IMR-90 (cell line): ENCODE results near the gene LMAN2. TPM values are rescaled to one million over a fixed set of nuclear protein-coding genes. Genes with fewer than 3 reads are reported as not detected.

Experiments used
- ATAC-seq: fragments of 200-7000 bp; cut with Tn5 transposase; 2 replicates; pipeline ENCODE4 v1.9.1; 2020; ENCODE audit warnings: low read depth, mild to moderate bottlenecking, moderate library complexity
- BruUV-seq: library from RNA; stranded (reverse); fragments of 400-500 nt; replicated peaks from 2 replicates; lab custom pipeline; 2021; lab: Mats Ljungman, UMichigan
- CTCF ChIA-PET: fragments of 300-600 bp; formaldehyde crosslinking; extraction: SDS; loops from one replicate; lab custom pipeline; 2021; ENCODE audit warnings: antibody characterized with exemption; lab: Yijun Ruan, JAX
- POLR2A ChIA-PET: fragments of 300-600 bp; sonication (Branson Sonifier 250); formaldehyde crosslinking; loops from one replicate; lab custom pipeline; 2022; ENCODE audit warnings: antibody characterized with exemption; ENCODE audit not compliant: unreplicated experiment; lab: Charles Lee
- DNase-seq: peaks from one replicate; pipeline ENCODE4 v3.0.0; 2013
- H2AFZ ChIP-seq: replicated peaks from 2 replicates; pipeline ENCODE3; 2013; ENCODE audit warnings: low read length, mild to moderate bottlenecking; ENCODE audit not compliant: poor library complexity
- H2AK5ac ChIP-seq: 2 replicates; pipeline ENCODE4 v1.6.1; 2013; ENCODE audit warnings: low read depth, low read length, inconsistent platforms
- H2AK9ac ChIP-seq: replicated peaks from 2 replicates; pipeline ENCODE3; 2013; ENCODE audit warnings: mild to moderate bottlenecking, low read depth, low read length, moderate library complexity; ENCODE audit not compliant: poor library complexity
- H2BK120ac ChIP-seq: 2 replicates; pipeline ENCODE4 v1.6.1; 2013; ENCODE audit warnings: low read depth, low read length, inconsistent platforms
- H2BK15ac ChIP-seq: 3 replicates; pipeline ENCODE4 v1.6.1; 2013; ENCODE audit warnings: low read depth, low read length, inconsistent platforms
- H2BK20ac ChIP-seq: 2 replicates; pipeline ENCODE4 v1.6.1; 2013; ENCODE audit warnings: low read depth, mild to moderate bottlenecking, inconsistent platforms, low read length, moderate library complexity
- H2BK5ac ChIP-seq: 2 replicates; pipeline ENCODE4 v1.6.1; 2013; ENCODE audit warnings: mild to moderate bottlenecking, low read depth, low read length, inconsistent platforms; ENCODE audit not compliant: poor library complexity, severe bottlenecking
- H3K14ac ChIP-seq: replicated peaks from 2 replicates; pipeline ENCODE4 v1.6.1; 2013; ENCODE audit warnings: low read depth, low read length, inconsistent platforms
- H3K18ac ChIP-seq: 2 replicates; pipeline ENCODE4 v1.6.1; 2013; ENCODE audit warnings: low read depth, low read length, control low read depth
- H3K23ac ChIP-seq: 2 replicates; pipeline ENCODE4 v1.6.1; 2013; ENCODE audit warnings: low read depth, low read length, inconsistent platforms
- H3K27ac ChIP-seq: 2 replicates; pipeline ENCODE4 v1.5.1; 2013; ENCODE audit warnings: mild to moderate bottlenecking, control low read depth, low read length; ENCODE audit not compliant: insufficient read depth
- H3K27me3 ChIP-seq: 2 replicates; pipeline ENCODE4 v1.6.1; 2013; ENCODE audit warnings: low read length; ENCODE audit not compliant: control insufficient read depth, insufficient read depth
- H3K36me3 ChIP-seq: 2 replicates; pipeline ENCODE4 v1.6.1; 2013; ENCODE audit warnings: low read length, mixed read lengths; ENCODE audit not compliant: control insufficient read depth, insufficient read depth
- H3K4ac ChIP-seq: 2 replicates; pipeline ENCODE4 v1.6.1; 2013; ENCODE audit warnings: low read depth, low read length, inconsistent platforms
- H3K4me1 ChIP-seq: 2 replicates; pipeline ENCODE4 v1.6.1; 2013; ENCODE audit warnings: low read length, mixed read lengths; ENCODE audit not compliant: control insufficient read depth, insufficient read depth
- H3K4me2 ChIP-seq: 2 replicates; pipeline ENCODE4 v1.6.1; 2013; ENCODE audit warnings: low read depth, mild to moderate bottlenecking, control low read depth, low read length, moderate library complexity
- H3K4me3 ChIP-seq: 2 replicates; pipeline ENCODE4 v1.5.1; 2013; ENCODE audit warnings: low read depth, mild to moderate bottlenecking, control low read depth, low read length, moderate library complexity; ENCODE audit not compliant: insufficient read depth
- H3K56ac ChIP-seq: 2 replicates; pipeline ENCODE4 v1.6.1; 2013; ENCODE audit warnings: low read length, inconsistent platforms; ENCODE audit not compliant: insufficient read depth; ENCODE audit errors: extremely low read depth
- H3K79me1 ChIP-seq, 2 experiments: 2 replicates each; pipeline ENCODE4 v1.6.1; 2013; ENCODE audit warnings: low read length in 2 of 2, inconsistent platforms in 1 of 2, low read depth in 1 of 2
- H3K9ac ChIP-seq: 2 replicates; pipeline ENCODE4 v1.6.1; 2013; ENCODE audit warnings: low read depth, low read length, control low read depth
- H3K9me1 ChIP-seq: 2 replicates; pipeline ENCODE4 v1.6.1; 2013; ENCODE audit warnings: low read length, inconsistent platforms; ENCODE audit not compliant: insufficient read depth
- H3K9me3 ChIP-seq: 2 replicates; pipeline ENCODE4 v1.6.1; 2013; ENCODE audit warnings: low read length; ENCODE audit not compliant: control insufficient read depth, insufficient read depth
- H4K20me1 ChIP-seq: 2 replicates; pipeline ENCODE4 v1.6.1; 2013; ENCODE audit warnings: low read length, inconsistent platforms; ENCODE audit not compliant: insufficient read depth
- H4K5ac ChIP-seq: 2 replicates; pipeline ENCODE4 v1.6.1; 2013; ENCODE audit warnings: mild to moderate bottlenecking, low read depth, low read length, control low read depth
- H4K8ac ChIP-seq, 2 experiments: 2 replicates each; pipeline ENCODE4 v1.6.1; 2013; ENCODE audit warnings: low read depth in 2 of 2, low read length in 2 of 2, control low read depth in 1 of 2, inconsistent platforms in 1 of 2
- H4K91ac ChIP-seq: 2 replicates; pipeline ENCODE4 v1.6.1; 2013; ENCODE audit warnings: low read depth, low read length, inconsistent platforms; ENCODE audit not compliant: insufficient read depth
- CEBPB ChIP-seq: IDR thresholded peaks from 2 replicates; pipeline ENCODE4 v1.6.1; 2012; ENCODE audit warnings: low read depth, low read length, improper control_type of control experiment
- CHD1 ChIP-seq: IDR thresholded peaks from 2 replicates; pipeline ENCODE4 v1.6.1; 2012; ENCODE audit warnings: low read depth, low read length, improper control_type of control experiment
- FOS ChIP-seq: fragments of 150-350 bp; IDR thresholded peaks from 2 replicates; pipeline ENCODE4 v1.6.1; 2016; ENCODE audit warnings: low read depth, low read length
- MAFK ChIP-seq: IDR thresholded peaks from 2 replicates; pipeline ENCODE4 v1.6.1; 2012; ENCODE audit warnings: low read depth, low read length, improper control_type of control experiment
- MAZ ChIP-seq: IDR thresholded peaks from 2 replicates; pipeline ENCODE4 v1.6.1; 2012; ENCODE audit warnings: low read depth, mild to moderate bottlenecking, low read length, improper control_type of control experiment, moderate library complexity, borderline replicate concordance
- NFE2L2 ChIP-seq: fragments of 150-350 bp; IDR thresholded peaks from 2 replicates; pipeline ENCODE4 v1.6.1; 2016; ENCODE audit warnings: low read depth, mild to moderate bottlenecking, low read length
- POLR2A ChIP-seq: IDR thresholded peaks from 2 replicates; pipeline ENCODE4 v1.6.1; 2012; ENCODE audit warnings: mild to moderate bottlenecking, low read depth, low read length
- RCOR1 ChIP-seq: IDR thresholded peaks from 2 replicates; pipeline ENCODE4 v1.6.1; 2012; ENCODE audit warnings: mild to moderate bottlenecking, low read length, improper control_type of control experiment; ENCODE audit not compliant: insufficient replicate concordance
- SMC3 ChIP-seq: fragments of 150-350 bp; IDR thresholded peaks from 2 replicates; pipeline ENCODE4 v1.6.1; 2016; ENCODE audit warnings: low read depth, mild to moderate bottlenecking, antibody characterized with exemption, low read length, moderate library complexity
- WGBS, 2 experiments: methylation state at CpG; one replicate each; pipeline versions ENCODE4 v1.1.5 to v1.1.7; 2013; ENCODE audit warnings: missing lambda C conversion rate in 2 of 2; ENCODE audit not compliant: insufficient read length in 1 of 2; ENCODE audit errors: extremely low coverage in 2 of 2; 5-methylcytosine and 5-hydroxymethylcytosine counted together
- dilution Hi-C: fragments of 300-500 bp; cut with HindIII; formaldehyde crosslinking; loops from one replicate; pipeline ENCODE4 v1.14.3; 2018; ENCODE audit warnings: low sequenced_read_pairs; ENCODE audit not compliant: unreplicated experiment
- in situ Hi-C: fragments of 300-500 bp; cut with MboI; formaldehyde crosslinking; loops from 3 replicates; pipeline ENCODE4 v1.14.3; 2019; ENCODE audit warnings: low sequenced_read_pairs, inconsistent platforms, mixed read lengths
- intact Hi-C: fragments of 100-400 bp; cut with micrococcal nuclease; formaldehyde crosslinking; loops from 2 replicates; pipeline ENCODE4 v1.10.0; 2022
- polyA plus RNA-seq, 3 experiments: library from polyadenylated mRNA; depleted of rRNA; stranded (reverse); fragments of >200 nt; gene quantifications; 2 replicates each; pipeline ENCODE4 v1.2.3, GENCODE V29; 2012; ENCODE audit warnings: low replicate concordance in 1 of 3
- total RNA-seq: library from RNA; depleted of rRNA; stranded (reverse); fragments of >200 nt; gene quantifications from 2 replicates; pipeline ENCODE4 v1.2.3, GENCODE V29; 2012
- TF ChIP-seq, protein P1 (sequence below): fragments of 150-350 bp; IDR thresholded peaks from 2 replicates; pipeline ENCODE4 v1.6.1; 2017; ENCODE audit warnings: mild to moderate bottlenecking, antibody characterized with exemption, low read length, low read depth
- TF ChIP-seq, protein P2 (sequence below): fragments of 150-350 bp; IDR thresholded peaks from 2 replicates; pipeline ENCODE4 v1.6.1; 2016; ENCODE audit warnings: low read depth, mild to moderate bottlenecking, low read length, moderate library complexity, borderline replicate concordance

Gene LMAN2
- total and polyA plus RNA-seq, 2 of the 4 experiments (the other 2 are of a cell fraction): 253 to 303 TPM

DNA sequence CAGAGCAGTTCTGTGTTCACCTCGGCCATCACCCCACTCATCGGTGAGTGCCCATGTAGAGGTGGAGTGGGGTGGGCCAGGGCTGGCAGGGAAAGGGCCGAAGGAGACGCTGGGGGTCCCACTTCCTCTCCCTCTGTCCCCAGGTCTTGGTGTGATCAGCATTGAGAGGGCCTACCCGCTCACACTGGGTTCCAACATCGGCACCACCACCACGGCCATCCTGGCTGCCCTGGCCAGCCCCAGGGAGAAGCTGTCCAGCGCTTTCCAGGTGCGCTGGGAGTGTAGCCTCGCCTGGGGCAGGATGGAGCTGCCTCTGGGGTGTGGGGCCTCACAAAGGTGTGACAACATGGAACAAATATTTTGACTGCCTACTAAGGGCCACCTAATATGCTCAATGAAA is 45.3 kb upstream of the LMAN2 start:
- Histone ChIP-seq H3K9me1 (no peaks in the 10 kb centered on the region), H3K14ac (no peak overlapping the region), H3K9me3 (peaks cover 2% of the 10 kb centered on the region; the same call in 1 of the 2 replicates), H3K4me2 (no peak overlapping the region), H3K4me1 (no peaks in the 10 kb centered on the region), H3K4me3 (no peak overlapping the region), H2BK15ac (no peak overlapping the region), H4K8ac (no peak overlapping the region), H2BK120ac (no peak overlapping the region), H4K5ac (no peak overlapping the region), H3K79me1 (no peaks in the 10 kb centered on the region), H3K56ac (no peak overlapping the region), H3K27ac (no peak overlapping the region), H2AK9ac (no peak overlapping the region), H3K4ac (no peak overlapping the region), H2BK20ac (no peak overlapping the region), H2AFZ (no peak overlapping the region), H3K9ac (no peak overlapping the region), H2BK5ac (no peak overlapping the region), H2AK5ac (no peak overlapping the region), H3K18ac (no peak overlapping the region), H4K91ac (no peak overlapping the region), H3K36me3 (no peaks in the 10 kb centered on the region), H3K23ac (no peak overlapping the region), H3K27me3 (peaks cover 72% of the 10 kb centered on the region), H4K20me1 (no peaks in the 10 kb centered on the region)
- ATAC-seq: no peak
- in situ Hi-C loops (no loop called here), intact Hi-C loops (no loop called here), dilution Hi-C loops (no loop called here)
- ChIA-PET POLR2A (no interaction called here), CTCF (no interaction called here)
- WGBS, 2 experiments: 70% methylated on average over 3 of the region's 10 CpGs; no CpG with 5 or more reads in 1 of the 2 experiments
- DNase-seq: no peak
- BruUV-seq: no TSS peak
- TF ChIP-seq, protein P1, sequence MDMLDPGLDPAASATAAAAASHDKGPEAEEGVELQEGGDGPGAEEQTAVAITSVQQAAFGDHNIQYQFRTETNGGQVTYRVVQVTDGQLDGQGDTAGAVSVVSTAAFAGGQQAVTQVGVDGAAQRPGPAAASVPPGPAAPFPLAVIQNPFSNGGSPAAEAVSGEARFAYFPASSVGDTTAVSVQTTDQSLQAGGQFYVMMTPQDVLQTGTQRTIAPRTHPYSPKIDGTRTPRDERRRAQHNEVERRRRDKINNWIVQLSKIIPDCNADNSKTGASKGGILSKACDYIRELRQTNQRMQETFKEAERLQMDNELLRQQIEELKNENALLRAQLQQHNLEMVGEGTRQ: no peak
- TF ChIP-seq SMC3: no peak
- no peak for TF ChIP-seq RCOR1
- no peak for TF ChIP-seq CEBPB
- no peak for TF ChIP-seq MAZ
- TF ChIP-seq CHD1: no peak
- TF ChIP-seq MAFK: no peak
- TF ChIP-seq NFE2L2: no peak
- no peak for TF ChIP-seq POLR2A
- TF ChIP-seq, protein P2, sequence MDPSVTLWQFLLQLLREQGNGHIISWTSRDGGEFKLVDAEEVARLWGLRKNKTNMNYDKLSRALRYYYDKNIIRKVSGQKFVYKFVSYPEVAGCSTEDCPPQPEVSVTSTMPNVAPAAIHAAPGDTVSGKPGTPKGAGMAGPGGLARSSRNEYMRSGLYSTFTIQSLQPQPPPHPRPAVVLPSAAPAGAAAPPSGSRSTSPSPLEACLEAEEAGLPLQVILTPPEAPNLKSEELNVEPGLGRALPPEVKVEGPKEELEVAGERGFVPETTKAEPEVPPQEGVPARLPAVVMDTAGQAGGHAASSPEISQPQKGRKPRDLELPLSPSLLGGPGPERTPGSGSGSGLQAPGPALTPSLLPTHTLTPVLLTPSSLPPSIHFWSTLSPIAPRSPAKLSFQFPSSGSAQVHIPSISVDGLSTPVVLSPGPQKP: no peak
- TF ChIP-seq FOS: no peak
